GM19452 (cell line): Measurements from ENCODE around the gene KRTAP2-4.
"Not testable (repeated sequence)": the region's sequence is repeated elsewhere in the genome, so short reads cannot be mapped to it uniquely, and the experiment has no call there.

ENCODE experiments used
- ATAC-seq: cut with Tn5 transposase; IDR thresholded peaks from one replicate; pipeline ENCODE4 v1.9.1; 2021; ENCODE audit not compliant: unreplicated experiment

KRTAP2-4 gene

GRCh38 chr17:41040783-41041571 lies 24.7 kb downstream of the KRTAP2-4 start, which contains the start of gene KRTAP1-1:
Gene KRTAP1-1 (minus strand): TSS chr17:41041450. CDS start chr17:41041397, 53 bp downstream.
- ATAC-seq = not testable (repeated sequence)

GRCh38 chr17:41037853-41038350 lies 27.8 kb downstream of the KRTAP2-4 start:
- no peak for ATAC-seq

GRCh38 chr17:41034346-41034935 lies 31.2 kb downstream of the KRTAP2-4 start, which contains the start of gene KRTAP1-3:
Gene KRTAP1-3 (minus strand): TSS chr17:41034874. CDS start chr17:41034821, 53 bp downstream.
- not testable (repeated sequence) for ATAC-seq

GRCh38 chr17:41029633-41030245 lies 35.9 kb downstream of the KRTAP2-4 start, which contains the start of gene KRTAP1-4:
Gene KRTAP1-4 (minus strand): TSS chr17:41030195. CDS start chr17:41030078, 117 bp downstream.
- ATAC-seq = no peak

GRCh38 chr17:41026715-41027471 lies 38.8 kb downstream of the KRTAP2-4 start, which contains the start of gene KRTAP1-5:
Gene KRTAP1-5 (minus strand): TSS chr17:41027208. CDS start chr17:41027155, 53 bp downstream.
- no peak for ATAC-seq

GRCh38 chr17:41024697-41025096 lies 41.0 kb downstream of the KRTAP2-4 start:
- no peak for ATAC-seq

GRCh38 chr17:41020336-41020735 lies 45.3 kb downstream of the KRTAP2-4 start:
- ATAC-seq = no peak

GRCh38 chr17:41019415-41019814 lies 46.3 kb downstream of the KRTAP2-4 start:
- no peak for ATAC-seq

GRCh38 chr17:41018541-41018940 lies 47.1 kb downstream of the KRTAP2-4 start:
- ATAC-seq = no peak

GRCh38 chr17:41016578-41017215 lies 49.0 kb downstream of the KRTAP2-4 start:
- no peak for ATAC-seq

- no peak for ATAC-seq
Measured at GRCh38 chr17:41015454-41015853, 50.2 kb downstream of the KRTAP2-4 start.
